NCI-H526 (cell line): Measurements from ENCODE around the gene PRB4.
"Not testable (repeated sequence)": the region's sequence is repeated elsewhere in the genome, so short reads cannot be mapped to it uniquely, and the experiment has no call there.

ENCODE experiments used
- DNase-seq, 2 experiments: peaks; one replicate each; lab custom pipeline; 2025; lab: John Stamatoyannopoulos, UW

PRB4 gene

DNA sequence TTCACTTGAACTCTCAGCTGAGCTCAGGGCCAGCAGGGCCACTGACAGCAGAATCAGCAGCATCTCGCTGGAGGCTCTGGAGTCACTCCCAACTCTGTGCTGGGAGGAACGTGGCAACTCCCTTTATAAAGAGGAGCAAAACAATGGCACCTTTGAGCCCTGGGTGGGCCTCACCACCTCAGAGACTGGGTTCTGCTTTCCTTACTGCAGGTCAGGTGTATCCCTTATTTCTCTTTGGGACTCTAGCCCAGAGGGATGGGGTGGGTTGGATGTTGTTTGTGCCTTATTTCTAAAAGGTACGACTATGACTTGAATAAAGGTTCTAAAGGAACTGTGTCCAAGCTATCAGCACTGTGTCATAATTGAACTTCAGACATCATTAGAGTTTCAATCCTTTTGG lies at the start of gene PRB4:
Gene PRB4 (minus strand): TSS at position 101 of the 400 bp plus-strand sequence. CDS start 38 bp downstream, at position 63.
- no peak for DNase-seq

DNA sequence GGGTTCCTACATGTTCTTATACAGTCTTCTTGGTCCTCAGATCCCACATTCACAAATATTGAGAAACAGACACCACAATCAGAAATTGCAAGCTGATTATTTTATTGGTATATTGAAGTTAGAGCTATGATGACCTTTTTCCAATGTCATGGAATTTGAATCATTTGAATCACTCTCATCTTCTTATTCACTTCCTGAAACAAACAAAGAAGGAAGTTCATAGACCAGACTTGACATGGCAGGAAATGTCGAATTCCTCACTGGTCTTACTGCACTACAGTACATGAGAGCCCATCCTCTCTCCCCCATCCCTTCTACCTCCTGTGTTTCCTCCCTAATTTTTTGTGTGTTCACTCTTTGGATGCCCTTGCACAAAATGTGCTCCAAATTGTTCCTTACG lies 41.5 kb upstream of the PRB4 start:
- DNase-seq, result not testable (repeated sequence)

DNA sequence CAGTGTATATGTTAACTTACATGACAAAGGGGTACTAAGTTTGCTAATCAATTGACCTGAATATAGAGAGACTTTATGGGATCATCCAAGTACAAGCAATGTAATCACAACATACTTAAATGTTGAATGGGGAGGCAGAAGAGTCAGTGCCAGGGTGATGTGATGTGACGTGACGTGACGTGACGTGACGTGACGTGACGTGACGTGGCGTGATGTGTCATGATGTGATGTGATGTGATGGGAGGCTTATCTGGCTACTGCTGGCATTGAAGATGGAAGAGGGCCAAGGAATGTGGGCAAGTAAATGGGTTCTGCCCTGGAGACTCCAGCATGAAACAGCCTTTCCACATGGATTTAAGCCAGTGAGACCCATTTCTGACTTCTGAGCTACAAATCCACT lies 38.2 kb upstream of the PRB4 start:
- DNase-seq, result no peak

DNA sequence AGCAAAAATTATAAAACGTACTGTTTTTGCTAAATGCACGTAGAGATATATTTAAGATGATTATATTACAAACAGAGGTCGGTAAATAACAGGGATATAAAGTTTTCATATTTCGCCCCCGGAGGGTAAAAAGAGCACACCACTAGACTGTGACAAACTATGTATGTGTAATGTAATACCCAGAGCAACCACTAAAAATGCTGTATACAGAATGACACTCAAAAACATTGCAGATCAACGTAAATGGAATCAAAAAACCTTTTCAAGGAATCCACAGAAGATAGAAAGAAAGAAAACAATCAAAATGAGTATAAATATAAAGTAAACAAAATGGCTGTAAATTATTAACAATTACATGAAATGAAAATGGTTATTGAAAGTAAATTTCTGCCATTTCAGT lies 37.6 kb upstream of the PRB4 start:
- peak in 1 of 2 experiments; percentile 13 for DNase-seq

DNA sequence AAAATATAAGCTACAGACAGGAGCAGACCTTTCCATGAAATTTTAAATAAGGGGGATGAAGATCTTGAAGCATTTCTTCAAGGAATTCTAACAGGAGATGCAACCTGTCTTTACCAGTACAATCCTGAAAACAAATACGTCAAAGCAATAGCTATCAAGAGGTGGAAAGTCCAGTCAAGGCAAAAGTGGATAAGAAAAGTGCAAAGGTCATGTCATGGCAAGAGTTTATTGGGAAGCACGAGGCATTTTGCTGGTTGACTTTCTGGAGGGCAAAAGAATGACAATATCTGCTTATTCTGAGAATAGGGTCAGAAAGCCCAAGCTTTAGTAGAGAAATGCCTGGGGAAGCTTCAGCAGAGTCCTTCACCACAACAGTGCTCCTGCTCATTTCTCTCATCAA lies 34.3 kb upstream of the PRB4 start:
- DNase-seq, result no peak

DNA sequence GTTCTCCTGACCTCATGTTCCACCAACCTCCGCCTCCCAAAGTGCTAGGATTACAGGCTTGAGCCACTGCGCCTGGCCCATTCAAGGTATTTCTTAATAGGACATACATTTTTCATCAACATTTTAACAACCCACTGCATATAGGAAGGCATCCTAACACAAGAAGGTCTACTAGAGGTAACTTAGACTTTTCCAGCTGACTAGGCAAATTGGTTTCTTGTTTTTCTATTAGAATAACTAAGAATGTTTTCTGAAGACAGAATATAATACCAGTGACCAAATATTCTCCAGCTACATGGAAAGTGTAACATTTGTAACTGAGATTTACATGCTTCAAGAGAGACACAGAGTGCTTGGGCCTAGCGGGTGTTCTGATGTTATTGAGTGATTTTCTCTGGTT lies 14.2 kb upstream of the PRB4 start:
- no peak for DNase-seq

DNA sequence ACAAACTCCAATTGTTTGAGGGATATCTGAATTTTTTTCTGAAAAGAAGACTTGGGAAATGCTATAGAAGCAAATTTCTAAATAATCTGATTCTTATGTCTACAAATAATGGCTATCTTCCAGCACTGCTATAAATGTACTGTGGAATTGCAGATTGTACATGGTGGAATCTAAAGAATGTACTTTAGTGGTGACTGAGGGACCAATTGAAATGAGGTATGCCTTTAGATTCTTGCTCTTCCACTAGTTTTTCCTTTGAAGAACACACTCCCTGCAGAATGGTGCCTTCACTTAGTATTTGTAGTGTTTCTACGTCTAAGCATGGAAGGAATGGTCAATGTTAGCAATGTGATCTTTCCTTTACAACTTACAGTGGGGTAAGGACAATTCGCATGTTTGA lies 11.7 kb upstream of the PRB4 start:
- DNase-seq, result no peak

DNA sequence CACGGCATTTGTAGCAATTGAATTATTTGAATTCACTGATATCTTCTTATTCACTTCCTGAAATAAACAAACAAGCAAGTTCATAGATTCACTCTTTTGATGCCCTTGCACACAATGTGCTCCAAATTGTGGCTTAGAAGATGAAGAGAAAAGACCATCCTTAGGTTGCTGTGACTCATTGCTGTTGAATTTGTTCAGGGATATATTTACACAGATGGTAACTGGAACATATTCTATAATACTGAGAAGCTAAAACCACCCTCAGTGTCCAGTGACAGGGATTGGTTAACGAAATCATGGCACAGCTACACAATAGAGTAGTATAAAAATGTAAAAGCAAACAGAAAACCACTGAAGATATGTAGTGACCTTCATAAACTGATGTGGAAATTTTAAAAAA lies 3.1 kb downstream of the PRB4 start:
- DNase-seq, result no peak

DNA sequence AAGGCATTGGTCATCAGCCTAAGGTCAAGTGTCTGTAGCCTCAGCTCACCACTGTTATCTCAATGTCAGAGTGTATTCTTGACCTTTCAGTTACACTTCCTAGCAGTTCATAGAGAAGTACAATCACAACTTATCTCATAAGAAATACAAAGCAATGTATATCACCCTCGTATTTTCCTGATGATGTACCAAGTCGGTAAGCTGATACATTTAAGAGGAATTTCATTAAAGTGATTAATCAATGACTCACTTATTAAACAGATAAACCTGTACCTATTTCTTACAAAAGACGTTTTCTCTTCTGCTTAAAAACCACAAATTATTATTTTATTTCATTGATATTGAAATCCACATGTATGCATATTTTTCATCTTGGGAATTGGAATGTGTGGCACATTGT lies 36.8 kb downstream of the PRB4 start:
- DNase-seq, result no peak

DNA sequence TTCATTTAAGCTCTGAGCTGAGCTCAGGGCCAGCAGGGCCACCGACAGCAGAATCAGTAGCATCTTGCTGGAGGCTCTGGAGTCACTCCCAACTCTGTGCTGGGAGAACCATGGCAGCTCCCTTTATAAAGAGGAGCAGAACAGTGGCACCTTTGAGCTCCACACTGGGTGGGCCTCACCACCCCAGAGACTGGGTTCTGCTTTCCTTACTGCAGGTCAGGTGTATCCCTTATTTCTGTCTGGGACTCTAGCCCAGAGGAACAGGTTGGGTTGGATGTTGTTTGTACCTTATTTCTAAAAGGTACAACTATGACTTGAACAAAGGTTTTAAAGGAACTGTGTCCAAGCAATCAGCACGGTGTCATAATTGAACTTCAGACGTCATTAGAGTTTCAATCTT lies 40.6 kb downstream of the PRB4 start, which contains the start of gene PRB3:
Gene PRB3 (minus strand): TSS at position 101 of the 400 bp plus-strand sequence. CDS start 38 bp downstream, at position 63.
- DNase-seq, result no peak

DNA sequence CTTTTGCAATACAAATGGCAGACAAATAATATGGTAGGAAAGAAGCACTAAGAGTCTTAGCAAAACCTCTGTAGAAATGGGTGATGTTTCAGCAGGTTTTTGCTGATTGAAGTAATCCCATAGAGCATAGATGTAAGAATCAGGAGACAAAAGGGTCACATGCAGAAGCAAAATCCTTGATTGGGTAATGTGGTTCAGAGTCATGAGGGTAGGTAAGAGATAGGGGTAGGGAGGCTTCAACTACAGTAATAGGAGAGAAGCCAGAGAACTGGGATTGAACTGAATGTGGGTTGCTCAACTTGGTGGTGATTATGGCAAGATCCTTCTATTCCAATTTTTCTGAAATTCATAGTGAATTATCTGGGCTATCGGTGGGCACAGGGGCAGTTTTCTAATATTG lies 45.7 kb downstream of the PRB4 start:
- DNase-seq, result no peak
